ENCODE results near the gene ZNF439.
A peak's percentile ranks its signal among the peaks of the same experiment; 100 is the strongest.

GRCh38 chr19:11887611-11888531 is 39.3 kb downstream of the ZNF439 start, which contains the start of gene ZNF69:
- peak in 4 of 6 experiments; percentile 14 to 44 (median 33) for TF ChIP-seq CTCF (IDR thresholded peaks at IDR 0.05)
- peak in 3 of 4 donors; percentile 39 to 79 (median 67) for TF ChIP-seq POLR2A (IDR thresholded peaks at IDR 0.05)

All from upper lobe of left lung (tissue), 4 donors.